Activated CD4-positive, CD25-positive, alpha-beta regulatory T cell treated with anti-CD3 and anti-CD28 coated beads, Interleukin-2, amount 50 U/mL, for 16 hours (primary cell): ENCODE measurements around the gene KCNMB2.
"Not testable (repeated sequence)": the region's sequence is repeated elsewhere in the genome, so short reads cannot be mapped to it uniquely, and the experiment has no call there.

Experiments
- DNase-seq: peaks from one replicate; pipeline ENCODE4 v3.0.0-alpha.2; 2020; ENCODE audit warnings: low read depth, low spot score

Gene KCNMB2

DNA sequence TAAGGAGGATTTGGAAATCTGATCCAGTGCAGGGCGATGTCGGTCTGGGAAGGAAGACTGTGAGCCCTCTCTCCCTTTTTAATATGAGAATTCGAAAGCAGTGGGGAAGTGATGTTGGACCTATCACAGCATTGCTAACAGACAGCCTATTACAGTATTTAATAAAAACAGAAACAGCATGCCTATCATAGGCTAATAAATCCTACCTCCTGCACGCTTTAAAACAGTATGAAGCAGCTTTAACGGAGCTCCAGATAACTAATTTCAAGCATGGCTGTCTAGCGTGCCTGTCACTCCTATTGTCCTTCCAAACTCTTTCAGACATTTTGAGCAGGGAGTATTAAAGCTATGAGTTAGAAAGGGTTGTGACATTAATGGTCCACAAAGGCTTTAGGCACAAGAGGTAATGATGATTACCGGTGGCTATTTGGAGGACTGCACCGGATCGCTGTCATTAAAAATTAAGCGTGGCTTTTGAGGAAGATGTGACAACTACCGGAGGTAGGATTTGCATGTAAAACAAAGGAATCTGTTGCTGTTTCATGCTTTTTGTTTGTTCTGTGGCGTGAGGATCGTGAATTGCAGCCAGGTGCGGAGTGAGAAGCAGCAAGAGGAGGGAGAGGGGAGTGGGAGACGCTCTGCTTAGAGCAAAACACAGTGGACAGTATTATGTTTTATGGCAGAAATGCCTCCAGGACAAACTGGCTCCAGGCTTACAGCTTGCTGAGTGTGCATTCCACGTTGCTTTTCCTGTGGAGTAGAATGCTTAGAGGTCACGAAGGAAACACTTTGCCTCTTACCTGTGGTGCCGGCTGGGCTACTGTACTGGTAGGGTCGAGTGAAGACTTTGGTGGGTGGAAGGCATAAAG, at the start of gene KCNMB2:
Gene KCNMB2 (plus strand): TSS at position 226 of the 869 bp plus-strand sequence.
- DNase-seq = no peak

DNA sequence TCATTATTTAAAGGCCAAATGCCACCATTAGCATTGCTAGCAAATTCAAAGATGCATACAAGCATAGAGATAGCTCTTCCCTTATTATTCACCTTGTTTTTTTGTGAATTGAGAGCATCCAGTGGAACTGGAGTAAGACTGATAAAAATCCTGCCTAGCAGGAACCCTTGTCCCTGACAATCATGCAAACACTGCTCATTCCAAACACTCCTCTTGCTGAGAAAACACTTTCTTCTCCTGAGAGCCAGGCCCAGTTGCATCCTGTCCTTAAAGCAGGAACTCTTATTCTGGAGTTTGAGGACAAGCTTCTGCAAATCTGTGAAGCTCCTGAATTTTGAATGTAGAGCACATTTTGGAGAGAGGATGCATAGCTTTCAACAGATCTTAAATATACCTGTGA, 49.3 kb upstream of the KCNMB2 start:
- DNase-seq = no peak

DNA sequence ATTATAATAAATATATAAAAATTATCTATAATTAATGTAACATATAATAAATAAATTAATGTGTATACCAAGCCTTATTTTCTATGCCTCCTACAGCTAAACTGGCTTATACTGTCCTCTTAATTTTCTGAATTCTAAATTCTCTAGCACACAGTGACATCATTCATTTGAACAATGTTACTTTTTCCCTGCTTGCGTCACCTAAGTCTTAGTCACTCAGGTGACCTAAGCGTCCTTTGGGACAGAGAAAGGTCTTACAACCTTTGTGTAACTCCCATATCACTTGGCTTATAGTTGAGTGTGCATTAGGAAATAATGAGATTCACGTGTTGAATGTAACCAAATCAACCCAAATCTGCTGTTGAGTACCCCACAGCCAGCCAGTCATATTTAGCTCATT, 48.5 kb upstream of the KCNMB2 start:
- DNase-seq = no peak

DNA sequence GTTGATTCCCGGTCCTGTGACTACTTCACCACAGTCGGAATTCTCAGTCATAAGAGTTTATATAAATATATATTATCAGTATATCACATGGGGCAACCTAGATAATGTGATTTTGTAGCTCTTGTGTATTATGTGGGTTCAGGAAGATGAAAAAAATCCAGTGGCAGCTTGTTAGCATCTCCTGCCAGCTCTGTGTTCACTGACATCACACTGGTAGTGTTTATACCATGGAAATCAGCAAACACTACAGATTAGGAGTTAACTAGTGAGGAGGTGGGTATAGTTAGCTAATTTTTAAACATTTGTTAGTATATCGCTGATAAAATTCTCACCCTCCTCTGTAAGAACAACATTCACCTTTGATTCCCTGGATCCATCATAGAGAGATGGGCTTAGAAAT, 44.5 kb upstream of the KCNMB2 start:
- DNase-seq = no peak

DNA sequence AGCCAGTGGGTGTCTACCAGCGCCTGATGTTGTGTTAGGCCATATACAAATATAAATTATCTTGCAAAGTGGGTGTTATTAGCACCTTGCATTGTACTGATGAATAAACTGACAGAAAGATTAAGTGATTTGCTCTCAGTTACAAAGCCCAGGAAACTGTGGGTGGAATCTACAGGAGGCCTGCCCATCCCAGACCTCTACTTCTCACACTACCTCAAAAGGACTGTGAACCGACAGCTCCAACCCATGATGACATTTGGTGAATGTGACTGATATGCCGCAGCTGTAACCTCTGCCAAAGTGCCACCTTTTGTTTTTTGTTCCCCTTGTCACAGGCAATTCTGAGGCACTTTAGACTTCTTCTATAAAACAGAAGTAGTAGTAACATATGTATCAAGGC, 43.7 kb upstream of the KCNMB2 start:
- no peak for DNase-seq

DNA sequence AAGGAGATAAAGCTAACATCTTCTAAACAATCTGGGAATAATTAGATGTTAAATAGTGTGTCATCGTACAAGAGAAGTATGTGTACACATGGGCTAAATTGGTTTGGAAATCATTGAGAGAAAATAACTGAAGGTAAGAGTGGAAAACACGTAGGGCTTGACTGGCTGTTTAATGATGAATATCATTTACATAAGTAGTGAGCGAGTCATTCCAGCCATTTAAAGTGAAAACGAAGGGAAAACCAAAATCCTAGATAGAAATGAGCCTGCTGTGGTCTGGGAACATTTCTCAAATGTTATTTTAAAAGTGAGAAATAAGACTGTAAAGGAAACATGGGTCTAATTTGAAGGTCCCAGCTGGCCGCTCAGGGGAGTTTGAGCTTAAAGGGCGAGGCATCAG, 41.9 kb upstream of the KCNMB2 start:
- DNase-seq = no peak

DNA sequence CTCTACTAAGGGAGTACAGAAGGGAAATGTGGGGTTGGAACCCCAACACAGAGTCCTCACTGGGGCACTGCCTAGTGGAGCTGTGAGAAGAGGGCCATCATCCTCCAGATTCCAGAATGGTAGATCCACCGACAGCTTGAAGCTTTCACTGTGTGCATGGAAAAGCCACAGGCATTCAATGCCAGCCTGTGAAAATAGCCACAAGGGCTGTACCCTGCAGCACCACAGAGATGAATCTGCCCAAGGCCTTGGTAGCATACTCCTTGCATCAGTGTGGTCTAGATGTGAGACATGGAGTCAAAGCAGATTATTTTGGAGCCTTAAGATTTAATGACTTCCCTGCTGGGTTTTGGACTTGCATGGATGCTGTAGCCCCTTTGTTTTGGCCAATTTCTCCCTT, 39.3 kb upstream of the KCNMB2 start:
- no peak for DNase-seq

DNA sequence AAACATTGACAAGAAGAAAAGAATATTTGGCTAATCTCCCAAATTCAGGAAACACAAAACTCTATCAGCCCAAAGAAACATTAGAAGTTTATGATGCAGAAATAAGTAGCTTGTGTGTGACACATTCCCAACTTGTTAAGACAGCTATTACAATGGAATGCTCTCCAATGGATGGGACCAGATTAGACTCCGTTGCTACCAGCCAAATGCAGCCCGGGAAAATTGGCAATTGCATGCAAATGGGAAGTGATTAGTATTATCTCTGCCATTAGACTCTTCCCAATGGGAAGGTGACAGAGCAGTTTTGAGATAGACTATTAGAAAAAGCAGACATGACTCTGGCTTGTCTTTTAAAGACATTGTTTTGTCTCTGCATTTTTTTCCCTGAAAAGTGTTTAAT, 37.4 kb upstream of the KCNMB2 start:
- DNase-seq = no peak

DNA sequence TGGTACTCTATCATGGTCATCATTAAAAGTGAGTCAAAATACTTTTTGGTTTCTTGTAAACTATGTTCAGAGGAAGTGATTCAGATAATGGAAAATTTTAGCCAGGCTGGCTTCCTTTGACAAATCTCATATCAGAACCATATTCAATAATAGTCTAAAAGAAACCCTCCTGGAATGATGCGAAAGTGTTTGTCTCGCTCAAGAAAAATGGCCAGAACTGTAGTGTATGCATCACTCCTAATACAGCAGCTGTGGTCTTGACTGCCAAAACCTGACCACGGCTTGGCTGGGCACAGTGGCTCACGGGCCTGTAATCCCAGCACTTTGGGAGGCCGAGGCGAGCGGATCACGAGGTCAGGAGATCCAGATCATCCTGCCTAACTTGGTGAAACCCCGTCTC, 35.6 kb upstream of the KCNMB2 start:
- no peak for DNase-seq

DNA sequence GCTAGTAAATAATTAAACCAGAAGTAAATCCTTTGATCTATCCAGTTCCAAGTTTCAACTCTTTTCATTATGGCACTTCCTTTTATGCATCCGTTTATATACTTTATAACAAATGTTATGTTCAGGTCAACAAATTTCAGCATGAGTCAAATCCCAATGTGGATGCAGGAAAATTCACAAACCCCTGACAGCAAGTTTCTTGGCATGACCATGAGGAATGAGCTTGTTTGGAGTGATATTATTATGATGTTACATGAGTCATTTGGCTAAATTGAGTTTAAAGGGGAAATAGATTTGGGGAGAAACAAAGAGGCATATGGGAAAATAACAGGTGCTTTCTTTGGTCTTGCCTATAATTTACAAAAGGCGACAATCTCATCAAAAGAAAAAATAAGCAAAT, 32.1 kb upstream of the KCNMB2 start:
- no peak for DNase-seq

DNA sequence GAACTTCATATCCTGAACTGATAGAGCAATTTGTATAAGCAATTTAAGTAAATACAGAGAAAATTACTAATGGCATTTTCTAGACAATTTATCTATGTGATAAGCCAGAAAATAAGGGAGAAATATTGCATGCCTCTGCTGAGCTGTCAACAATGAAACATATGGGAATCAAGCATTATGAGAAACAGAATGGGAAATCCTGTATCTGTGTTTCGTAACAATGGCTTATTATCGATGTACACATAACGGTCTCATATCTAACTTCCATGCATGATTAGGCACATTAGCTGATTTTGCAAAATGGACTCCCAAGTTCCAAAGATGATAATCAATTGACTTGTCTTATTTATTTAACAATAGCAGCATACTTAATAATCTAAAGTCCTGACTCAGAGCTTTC, 30.4 kb upstream of the KCNMB2 start:
- DNase-seq = no peak

DNA sequence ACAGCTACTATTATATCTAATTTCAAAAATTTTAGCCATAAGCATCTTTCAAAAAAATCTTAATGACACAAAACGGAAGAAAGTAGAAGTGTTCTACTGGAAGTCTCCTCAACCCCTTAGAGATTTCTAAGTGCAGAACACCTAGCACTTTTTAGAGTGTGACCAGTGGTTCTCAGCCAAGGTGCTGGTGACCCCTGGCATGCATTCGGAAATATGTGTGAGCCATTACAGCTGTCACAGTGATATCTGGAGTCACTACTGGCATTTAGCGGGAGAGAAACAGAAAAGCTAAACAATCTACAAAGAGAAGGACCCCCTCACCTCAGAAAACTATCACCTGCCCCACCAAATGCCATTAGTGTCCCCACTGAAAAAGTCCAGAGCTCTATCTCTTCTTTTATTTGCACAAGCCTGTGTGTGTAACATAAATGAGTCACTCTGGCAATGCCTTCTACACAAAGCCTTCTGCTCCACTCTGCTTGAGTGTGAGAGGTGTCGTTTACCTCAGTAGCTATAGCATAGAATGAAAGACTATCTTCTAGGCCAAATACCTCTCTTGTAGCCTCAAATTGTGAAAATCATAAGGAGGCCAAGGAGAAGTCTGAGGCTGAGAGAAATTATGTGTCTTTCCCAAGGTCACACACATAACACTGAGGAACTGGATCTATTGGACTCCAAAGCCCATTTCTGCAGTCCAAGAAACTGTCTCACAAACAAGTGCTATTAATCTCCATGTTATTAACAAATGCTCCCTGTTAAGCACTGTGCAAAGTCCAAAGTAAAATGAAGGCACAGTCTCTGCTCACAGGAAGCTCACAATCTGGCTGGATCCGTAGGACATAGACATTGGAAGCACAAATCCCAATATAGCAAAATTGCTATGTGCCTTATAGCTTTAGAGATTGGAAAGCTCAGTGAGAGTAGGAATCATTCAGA, 28.5 kb upstream of the KCNMB2 start:
- no peak for DNase-seq

DNA sequence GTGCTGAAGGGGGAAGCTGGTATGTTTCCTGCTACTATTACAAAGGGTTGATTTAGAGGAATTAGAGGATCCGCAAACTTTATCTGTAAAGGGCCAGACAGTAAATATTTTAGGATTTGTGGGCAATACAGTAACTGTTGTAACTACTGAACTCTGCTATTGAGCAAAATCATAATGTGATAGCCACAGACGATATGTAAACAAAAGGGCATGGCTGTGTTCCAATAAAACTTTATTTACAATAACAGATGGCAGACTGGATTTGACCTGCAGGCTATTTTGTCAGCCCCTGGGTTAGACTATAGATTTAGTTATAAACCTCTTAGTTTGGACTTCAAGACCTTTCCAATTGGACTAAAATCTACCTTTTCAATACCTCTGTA, 27.8 kb upstream of the KCNMB2 start:
- no peak for DNase-seq

DNA sequence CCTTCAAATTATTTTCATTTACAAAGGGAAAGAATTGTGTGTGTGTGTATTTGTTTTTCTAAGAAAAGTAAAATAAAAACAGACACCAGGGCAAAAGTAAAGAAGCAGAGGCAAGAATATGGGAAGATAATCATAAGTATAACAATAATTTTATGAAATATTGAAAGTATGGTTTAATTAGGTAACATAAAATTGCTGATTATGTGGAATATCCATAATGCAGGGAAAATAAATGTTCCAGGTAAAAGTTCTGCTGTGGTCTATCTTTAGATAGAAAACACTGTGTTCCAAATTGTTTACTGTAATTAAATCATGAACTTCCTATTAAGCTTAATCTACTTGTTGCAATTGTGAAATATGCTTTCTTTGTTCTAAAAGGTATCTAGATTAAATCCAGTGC, 25.7 kb upstream of the KCNMB2 start:
- DNase-seq = no peak

DNA sequence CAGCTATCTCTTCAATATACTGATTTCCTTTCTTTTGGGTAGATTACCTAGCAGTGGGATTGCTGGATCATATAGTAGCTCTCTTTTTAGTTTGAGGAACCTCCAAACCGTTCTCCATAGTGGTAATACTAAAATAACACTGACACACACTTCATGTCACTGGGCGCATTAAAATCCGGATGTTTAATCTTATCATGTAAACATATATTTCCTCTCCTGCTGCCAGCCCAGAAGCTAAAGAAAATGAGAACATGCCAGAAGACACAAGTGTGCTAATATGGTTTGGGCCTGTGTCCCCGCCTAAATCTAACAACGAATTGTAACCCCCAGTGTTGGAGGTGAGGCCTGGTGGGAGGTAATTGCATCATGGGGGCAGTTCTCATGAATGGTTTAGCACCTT, 23.6 kb upstream of the KCNMB2 start:
- DNase-seq = no peak

DNA sequence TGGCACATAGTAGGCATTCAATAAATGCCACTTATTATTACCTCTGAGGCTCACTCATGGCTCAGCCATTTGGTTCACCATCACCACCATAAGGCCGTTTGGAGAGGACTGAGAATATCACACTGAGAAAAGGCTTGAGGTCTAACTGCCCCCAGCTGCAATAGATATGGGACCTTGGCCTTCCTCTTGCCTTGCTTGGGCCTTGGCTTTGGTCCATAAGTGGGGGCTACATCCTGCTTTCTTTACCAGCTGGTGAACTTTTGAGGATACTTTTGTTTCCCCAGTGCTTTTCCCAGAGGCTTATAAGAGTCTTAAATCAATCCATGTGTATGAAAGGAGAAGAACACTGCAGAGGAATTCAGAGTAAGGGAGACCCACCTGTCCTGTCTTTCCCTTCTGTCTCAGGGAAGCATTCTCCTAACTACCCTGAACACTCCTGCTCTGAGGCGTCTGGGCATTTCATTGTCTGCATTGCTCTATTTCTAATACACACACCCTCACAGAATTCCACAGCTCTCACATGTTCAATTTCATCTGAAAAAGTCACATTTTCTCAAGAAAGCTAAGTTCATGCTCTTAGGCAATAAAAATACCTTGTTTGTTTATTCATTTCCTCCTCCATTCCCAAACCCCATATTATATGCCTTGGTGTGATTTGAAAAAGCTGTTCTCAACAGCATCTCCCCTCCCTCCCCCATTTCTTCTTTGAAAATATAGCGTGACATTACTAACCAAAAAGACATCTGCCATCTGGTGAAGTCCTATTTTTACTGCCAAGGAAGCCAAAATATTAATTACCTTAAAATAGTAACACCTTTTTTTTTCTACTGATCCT, 22.5 kb upstream of the KCNMB2 start:
- DNase-seq = no peak

DNA sequence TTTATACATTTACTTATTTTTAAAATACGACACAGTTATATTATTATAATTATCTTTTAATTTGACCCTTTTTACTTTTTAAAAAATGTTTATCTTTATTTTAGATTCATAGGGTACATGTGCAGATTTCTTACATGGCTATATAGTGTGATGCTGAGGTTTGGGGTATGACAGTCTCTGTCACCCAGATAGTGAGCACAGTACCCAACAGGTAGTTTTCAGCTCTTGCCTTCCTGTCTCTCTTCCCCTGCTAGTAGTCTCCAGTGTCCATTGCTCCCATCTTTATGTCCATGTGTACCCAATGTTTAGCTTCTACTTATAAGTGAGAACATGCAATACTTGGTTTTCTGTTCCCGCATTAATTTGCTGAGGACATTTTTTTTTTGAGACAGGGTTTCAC, 21.8 kb upstream of the KCNMB2 start:
- no peak for DNase-seq

DNA sequence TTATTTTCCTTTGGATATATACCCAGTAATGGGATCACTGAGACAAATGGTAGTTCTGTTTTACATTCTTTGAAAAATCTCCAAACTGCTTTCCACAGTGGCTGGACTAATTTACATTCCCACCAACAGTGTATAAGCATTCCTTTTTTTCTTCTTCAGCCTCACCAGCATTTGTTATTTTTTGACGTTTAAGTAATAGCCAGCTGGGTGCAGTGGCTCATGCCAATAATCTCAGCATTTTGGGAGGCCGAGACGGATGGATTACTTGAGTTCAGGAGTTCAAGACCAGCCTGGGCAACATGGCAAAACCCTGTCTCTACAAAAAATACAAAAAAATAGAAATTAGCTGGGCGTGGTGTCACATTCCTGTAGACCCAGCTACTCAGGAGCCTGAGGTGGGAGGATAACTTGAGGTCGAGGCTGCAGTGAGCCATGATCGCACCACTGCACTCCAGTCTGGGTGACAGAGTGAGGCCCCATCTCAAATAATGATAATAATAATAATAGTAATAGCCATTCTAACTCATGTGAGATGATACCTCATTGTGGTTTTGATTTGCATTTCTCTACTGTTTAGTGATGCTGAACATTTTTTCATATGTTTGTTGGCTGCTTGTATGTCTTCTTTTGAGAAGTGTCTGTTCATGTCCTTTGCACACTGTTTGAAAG, 21.0 kb upstream of the KCNMB2 start:
- DNase-seq = not testable (repeated sequence)

DNA sequence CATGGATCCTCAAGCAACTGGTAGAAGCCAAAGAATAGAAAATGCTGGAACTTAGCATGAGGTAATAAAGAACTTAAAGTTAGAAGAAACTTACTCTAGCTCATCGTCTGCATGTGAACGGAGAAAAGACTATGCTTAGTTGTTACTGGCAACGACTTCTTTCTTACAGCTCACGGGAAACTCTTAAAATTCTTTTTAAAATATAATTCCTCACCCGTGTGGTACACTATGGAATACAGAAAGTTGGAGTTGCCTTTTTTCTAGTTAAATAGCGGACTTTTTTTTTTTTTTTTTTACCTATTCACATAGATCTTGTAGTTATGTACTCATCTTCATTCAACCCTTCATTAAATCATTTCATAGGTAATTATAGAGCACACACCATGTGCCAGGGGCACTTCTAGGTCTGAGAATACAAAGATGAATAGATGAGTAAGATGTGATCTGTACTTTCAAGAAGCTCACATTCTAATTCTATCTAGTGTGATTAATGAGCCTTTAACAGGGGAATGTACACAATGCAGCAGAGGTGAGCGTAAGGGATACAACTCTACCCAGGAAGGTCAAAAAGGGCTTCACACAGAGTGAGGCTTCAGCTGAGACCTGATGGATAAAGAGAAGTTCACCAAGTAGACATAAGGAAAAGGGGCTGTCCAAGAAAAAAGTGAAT, 18.4 kb upstream of the KCNMB2 start:
- DNase-seq = no peak

DNA sequence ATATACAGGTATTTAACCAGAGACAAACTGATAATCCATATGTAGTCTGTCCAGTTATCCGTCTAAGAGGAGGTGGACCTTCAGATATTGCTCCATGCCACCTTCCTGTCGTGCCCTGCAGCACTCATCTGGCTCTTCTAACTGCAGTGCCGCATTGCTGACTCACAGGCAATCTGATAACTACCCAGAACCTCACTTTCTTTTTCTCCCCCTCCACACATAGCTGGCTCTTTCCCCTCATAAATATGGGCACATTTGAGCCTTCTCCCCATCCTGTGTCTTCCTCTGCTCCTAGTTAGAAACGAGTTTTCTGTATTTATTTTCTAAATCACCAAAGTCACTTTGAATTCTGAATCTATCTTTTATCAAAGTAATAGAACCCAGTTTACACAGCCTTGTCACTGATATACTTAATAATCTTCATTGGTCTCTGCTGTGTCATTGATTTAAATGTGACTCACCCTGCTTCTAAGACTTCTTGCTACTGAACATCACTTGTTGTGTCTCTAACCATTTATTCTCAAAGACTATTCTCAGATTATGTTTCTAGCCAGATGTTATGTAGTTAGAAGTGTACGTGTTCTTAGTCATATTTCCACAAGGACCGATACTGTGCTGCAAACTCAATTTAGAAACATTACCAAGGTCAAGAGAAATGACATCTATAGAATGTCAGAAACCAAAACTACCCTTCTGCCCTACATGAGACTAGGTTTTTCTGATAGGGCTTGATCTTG, 17.4 kb upstream of the KCNMB2 start:
- DNase-seq = no peak
